OCI-LY7 (cell line): ENCODE results near the gene CABP7. TPM values are rescaled to one million over a fixed set of nuclear protein-coding genes. Genes with fewer than 3 reads are reported as not detected.

Experiments used
- BruUV-seq: library from RNA; stranded (reverse); fragments of 400-500 nt; replicated peaks from 2 replicates; lab custom pipeline; 2021; lab: Mats Ljungman, UMichigan
- CTCF ChIA-PET: fragments of 300-600 bp; sonication (Branson Sonifier 250); formaldehyde crosslinking; loops from one replicate; lab custom pipeline; 2022; ENCODE audit warnings: antibody characterized with exemption; ENCODE audit not compliant: unreplicated experiment; lab: Charles Lee
- POLR2A ChIA-PET: fragments of 300-600 bp; sonication (Branson Sonifier 250); formaldehyde crosslinking; loops from one replicate; lab custom pipeline; 2022; ENCODE audit warnings: antibody characterized with exemption; lab: Charles Lee
- DNase-seq: peaks from one replicate; pipeline ENCODE4 v3.0.0-alpha.2; 2015; ENCODE audit warnings: low spot score
- H2AFZ ChIP-seq: fragments of 200-600 bp; sonication (generic), shearing (Covaris generic); 2 replicates; pipeline ENCODE4 v1.6.1; 2014; ENCODE audit warnings: mild to moderate bottlenecking, antibody characterized with exemption, low read length, moderate library complexity
- H3K27ac ChIP-seq: fragments of 200-600 bp; sonication (generic); 2 replicates; pipeline ENCODE4 v1.5.1; 2014; ENCODE audit warnings: mixed run types, low read depth, mild to moderate bottlenecking, moderate library complexity, low read length, inconsistent platforms; ENCODE audit not compliant: poor library complexity, severe bottlenecking
- H3K36me3 ChIP-seq: fragments of 200-600 bp; sonication (generic); 2 replicates; pipeline ENCODE4 v1.6.1; 2014; ENCODE audit warnings: mild to moderate bottlenecking, antibody characterized with exemption, low read length, moderate library complexity, mixed read lengths; ENCODE audit not compliant: insufficient read depth
- H3K4me1 ChIP-seq: fragments of 200-600 bp; sonication (generic); 2 replicates; pipeline ENCODE4 v1.5.1; 2014; ENCODE audit warnings: mild to moderate bottlenecking, low read length; ENCODE audit not compliant: insufficient read depth, poor library complexity, severe bottlenecking
- H3K4me2 ChIP-seq: fragments of 200-600 bp; sonication (generic); 2 replicates; pipeline ENCODE4 v1.6.1; 2014; ENCODE audit warnings: mild to moderate bottlenecking, low read length
- H3K4me3 ChIP-seq: fragments of 200-600 bp; sonication (generic); 2 replicates; pipeline ENCODE4 v1.5.1; 2014; ENCODE audit warnings: mild to moderate bottlenecking, low read depth, low read length; ENCODE audit not compliant: poor library complexity, severe bottlenecking
- H3K79me2 ChIP-seq: fragments of 200-600 bp; sonication (generic); 2 replicates; pipeline ENCODE4 v1.6.1; 2016; ENCODE audit warnings: low read depth, mild to moderate bottlenecking, low read length, moderate library complexity, mixed read lengths; ENCODE audit not compliant: insufficient read depth
- H3K9me2 ChIP-seq: fragments of 200-600 bp; sonication (generic); 2 replicates; pipeline ENCODE4 v1.6.1; 2016; ENCODE audit warnings: mild to moderate bottlenecking, low read length, mixed read lengths; ENCODE audit not compliant: insufficient read depth
- H3K9me3 ChIP-seq: fragments of 200-600 bp; sonication (generic); 2 replicates; pipeline ENCODE4 v1.6.1; 2014; ENCODE audit warnings: mild to moderate bottlenecking, mixed run types, low read length, mixed read lengths
- H4K20me1 ChIP-seq: fragments of 200-600 bp; sonication (generic); 2 replicates; pipeline ENCODE4 v1.6.1; 2014; ENCODE audit warnings: mild to moderate bottlenecking, antibody characterized with exemption, low read length, moderate library complexity, mixed read lengths; ENCODE audit not compliant: insufficient read depth
- CTCF ChIP-seq: fragments of 200-600 bp; sonication (generic); conservative IDR thresholded peaks from 2 replicates; pipeline ENCODE4 v1.5.1; 2014; ENCODE audit warnings: mild to moderate bottlenecking, antibody characterized with exemption, low read length, moderate library complexity, mixed read lengths
- EZH2phosphoT487 ChIP-seq: fragments of 200-600 bp; sonication (generic); IDR thresholded peaks from 2 replicates; pipeline ENCODE4 v1.6.1; 2018; ENCODE audit warnings: low read depth, borderline replicate concordance, mild to moderate bottlenecking, mixed run types, antibody characterized with exemption, low read length, moderate library complexity, mixed read lengths
- intact Hi-C: fragments of 100-400 bp; cut with micrococcal nuclease; formaldehyde crosslinking; loops from one replicate; pipeline ENCODE4 v1.10.0; 2022; ENCODE audit not compliant: unreplicated experiment
- total RNA-seq, 2 experiments: library from RNA; depleted of rRNA in 1 of 2; stranded (reverse); fragments of >200 nt in 1 of 2; shearing (Covaris generic) in 1 of 2; gene quantifications; 2 replicates each; pipeline ENCODE4 v1.2.3, GENCODE V29; 2014 to 2022

The CABP7 gene
- total RNA-seq, 2 experiments from 2014 or later, result 0.06 TPM; not detected in 1

GRCh38 chr22:29768052-29768693, 48.4 kb downstream of the CABP7 start:
- peak overlapping the region; percentile 52 for H3K27ac ChIP-seq
- H3K9me3 ChIP-seq, result no peaks in the 10 kb centered on the region
- peak overlapping the region; percentile 81; the same call in 1 of the 2 replicates for H2AFZ ChIP-seq
- TF ChIP-seq CTCF, result no peak
- TF ChIP-seq EZH2phosphoT487, result no peak
- POLR2A ChIA-PET, result interaction anchor here (0.6 kb wide), 1 partner anchor 375 kb away, joined by 3 read pairs; no protein-coding TSS in a partner anchor
- peaks cover 30% of the 10 kb centered on the region for H3K36me3 ChIP-seq
- no peak for DNase-seq
- peaks cover 23% of the 10 kb centered on the region for H3K79me2 ChIP-seq
- intact Hi-C loops, result loop anchor here (5.0 to 10.0 kb wide), 4 partner anchors 69 to 883 kb away; partner anchors contain the start of genes ASCC2, MTMR3 and ZNRF3
- peak overlapping the region; percentile 89 for H3K4me3 ChIP-seq
- H3K9me2 ChIP-seq, result no peaks in the 10 kb centered on the region
- peaks cover 22% of the 10 kb centered on the region for H3K4me1 ChIP-seq
- no TSS peak for BruUV-seq
- H3K4me2 ChIP-seq, result peak overlapping the region; percentile 93
- CTCF ChIA-PET, result no interaction called here
- H4K20me1 ChIP-seq, result no peaks in the 10 kb centered on the region

- Histone ChIP-seq H2AFZ (no peak overlapping the region), H3K9me3 (no peaks in the 10 kb centered on the region), H3K4me1 (peaks cover 17% of the 10 kb centered on the region), H3K4me2 (no peak overlapping the region), H3K79me2 (peaks cover 23% of the 10 kb centered on the region), H3K9me2 (no peaks in the 10 kb centered on the region), H3K36me3 (peaks cover 30% of the 10 kb centered on the region), H3K4me3 (no peak overlapping the region), H4K20me1 (no peaks in the 10 kb centered on the region), H3K27ac (no peak overlapping the region)
- TF ChIP-seq EZH2phosphoT487 (no peak), CTCF (no peak)
- intact Hi-C loops, result loop anchor here (5.0 to 10.0 kb wide), 4 partner anchors 67 to 885 kb away; partner anchors contain the start of genes ASCC2, MTMR3 and ZNRF3
- ChIA-PET POLR2A (no interaction called here), CTCF (no interaction called here)
- BruUV-seq, result no TSS peak
- DNase-seq, result no peak
Measured at GRCh38 chr22:29769723-29770321, 50.0 kb downstream of the CABP7 start.

GRCh38 chr22:29772170-29772641, 52.4 kb downstream of the CABP7 start:
- TF ChIP-seq EZH2phosphoT487, result no peak
- peak; percentile 60 for TF ChIP-seq CTCF
- peaks cover 30% of the 10 kb centered on the region for H3K36me3 ChIP-seq
- no peaks in the 10 kb centered on the region for H4K20me1 ChIP-seq
- no peak overlapping the region for H2AFZ ChIP-seq
- DNase-seq, result peak; percentile 7
- no peak overlapping the region for H3K27ac ChIP-seq
- ChIA-PET CTCF (no interaction called here), POLR2A (no interaction called here)
- H3K4me2 ChIP-seq, result no peak overlapping the region
- peaks cover 7% of the 10 kb centered on the region for H3K4me1 ChIP-seq
- intact Hi-C loops, result no loop called here
- H3K4me3 ChIP-seq, result no peak overlapping the region
- H3K79me2 ChIP-seq, result peaks cover 23% of the 10 kb centered on the region
- H3K9me2 ChIP-seq, result no peaks in the 10 kb centered on the region
- no peaks in the 10 kb centered on the region for H3K9me3 ChIP-seq
- no TSS peak for BruUV-seq
